ENCODE measurements around the gene SNX19.

SNX19 gene

DNA sequence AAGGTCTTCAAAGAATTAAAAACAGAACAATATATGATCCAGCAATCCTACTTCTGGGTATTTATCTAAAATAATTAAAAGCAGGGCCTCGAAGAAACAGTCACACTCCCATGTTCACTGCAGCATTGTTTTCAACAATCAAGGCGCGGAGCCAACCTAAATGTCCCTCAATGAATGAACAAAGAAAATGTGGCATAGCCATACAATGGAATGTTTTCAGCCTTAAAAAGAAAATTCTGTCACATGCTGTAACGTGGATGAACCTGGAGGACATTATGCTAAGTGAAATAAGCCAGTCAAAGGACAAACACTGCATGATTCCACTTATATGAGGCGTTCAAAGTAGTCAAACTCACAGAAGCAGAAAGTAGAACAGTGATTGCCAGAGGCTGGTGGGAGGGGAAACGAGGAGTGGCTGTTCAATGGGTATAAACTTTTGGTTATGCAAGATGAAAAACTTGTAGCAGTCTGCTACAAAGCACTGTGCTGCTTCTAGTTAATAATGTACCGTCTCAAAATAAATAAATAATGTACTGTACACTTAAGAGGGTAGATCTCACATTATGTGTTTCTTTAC lies 41.2 kb downstream of the SNX19 start:
- TF ChIP-seq, protein P1, sequence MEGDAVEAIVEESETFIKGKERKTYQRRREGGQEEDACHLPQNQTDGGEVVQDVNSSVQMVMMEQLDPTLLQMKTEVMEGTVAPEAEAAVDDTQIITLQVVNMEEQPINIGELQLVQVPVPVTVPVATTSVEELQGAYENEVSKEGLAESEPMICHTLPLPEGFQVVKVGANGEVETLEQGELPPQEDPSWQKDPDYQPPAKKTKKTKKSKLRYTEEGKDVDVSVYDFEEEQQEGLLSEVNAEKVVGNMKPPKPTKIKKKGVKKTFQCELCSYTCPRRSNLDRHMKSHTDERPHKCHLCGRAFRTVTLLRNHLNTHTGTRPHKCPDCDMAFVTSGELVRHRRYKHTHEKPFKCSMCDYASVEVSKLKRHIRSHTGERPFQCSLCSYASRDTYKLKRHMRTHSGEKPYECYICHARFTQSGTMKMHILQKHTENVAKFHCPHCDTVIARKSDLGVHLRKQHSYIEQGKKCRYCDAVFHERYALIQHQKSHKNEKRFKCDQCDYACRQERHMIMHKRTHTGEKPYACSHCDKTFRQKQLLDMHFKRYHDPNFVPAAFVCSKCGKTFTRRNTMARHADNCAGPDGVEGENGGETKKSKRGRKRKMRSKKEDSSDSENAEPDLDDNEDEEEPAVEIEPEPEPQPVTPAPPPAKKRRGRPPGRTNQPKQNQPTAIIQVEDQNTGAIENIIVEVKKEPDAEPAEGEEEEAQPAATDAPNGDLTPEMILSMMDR (IDR thresholded peaks at IDR 0.05; ENCODE audit: borderline replicate concordance, insufficient read depth, low read depth, low read length), result no peak

GRCh38 chr11:130874396-130874795 lies 41.9 kb downstream of the SNX19 start:
- H3K4me3 ChIP-seq (ENCODE audit: low read depth, low read length), result no peak overlapping the region
- TF ChIP-seq, protein P1 (IDR thresholded peaks at IDR 0.05; ENCODE audit: borderline replicate concordance, insufficient read depth, low read depth, low read length), result no peak

More for the DNA sequence above, 41.2 kb downstream of the SNX19 start:
- no peak overlapping the region for H3K4me3 ChIP-seq (ENCODE audit: low read depth, low read length)

GRCh38 chr11:130873761-130874160 lies 42.5 kb downstream of the SNX19 start:
- TF ChIP-seq, protein P1 (IDR thresholded peaks at IDR 0.05; ENCODE audit: borderline replicate concordance, insufficient read depth, low read depth, low read length), result no peak
- H3K4me3 ChIP-seq (ENCODE audit: low read depth, low read length), result no peak overlapping the region

GRCh38 chr11:130872981-130873380 lies 43.3 kb downstream of the SNX19 start:
- H3K4me3 ChIP-seq (ENCODE audit: low read depth, low read length), result no peak overlapping the region
- TF ChIP-seq, protein P1 (IDR thresholded peaks at IDR 0.05; ENCODE audit: borderline replicate concordance, insufficient read depth, low read depth, low read length), result no peak

DNA sequence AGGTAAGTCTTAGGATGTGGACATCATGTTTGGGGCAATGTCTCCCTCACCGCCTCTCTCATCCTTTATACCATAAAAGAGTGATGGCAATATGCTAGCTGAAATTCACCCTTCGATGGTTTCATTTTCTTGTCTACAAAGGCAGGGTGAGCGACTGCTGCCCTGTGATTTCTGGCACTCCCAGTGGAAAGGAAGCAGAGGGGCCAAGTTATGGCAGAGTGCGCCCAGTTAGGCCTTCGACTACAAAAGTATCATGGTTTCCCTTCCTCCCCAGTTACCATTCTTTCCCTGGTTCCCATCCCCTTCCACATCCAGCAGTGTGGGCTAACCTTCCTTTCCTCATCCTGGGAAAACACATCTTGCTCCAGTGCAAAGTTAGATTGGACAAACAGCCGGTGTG lies 43.8 kb downstream of the SNX19 start:
- TF ChIP-seq, protein P1 (IDR thresholded peaks at IDR 0.05; ENCODE audit: borderline replicate concordance, insufficient read depth, low read depth, low read length), result no peak
- no peak overlapping the region for H3K4me3 ChIP-seq (ENCODE audit: low read depth, low read length)

DNA sequence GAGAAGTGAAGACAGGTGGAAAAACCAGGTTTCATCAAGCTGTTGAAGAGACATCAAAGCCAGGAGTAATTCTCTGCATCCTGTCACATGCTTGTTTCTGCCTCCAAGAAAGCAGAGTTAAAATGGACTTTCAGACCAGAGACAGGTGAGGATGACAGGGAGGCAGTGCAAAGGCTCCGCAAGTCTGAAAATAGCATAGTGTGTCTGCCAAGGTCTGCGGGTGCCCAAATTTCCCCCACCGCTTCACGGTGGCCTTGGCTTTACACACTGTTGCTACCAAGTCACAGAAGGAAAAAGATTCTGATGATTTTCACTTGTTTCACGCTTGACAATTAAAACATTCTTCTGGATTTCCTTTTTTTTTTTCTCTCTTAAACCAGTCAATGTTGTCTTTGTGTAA lies 44.2 kb downstream of the SNX19 start:
- TF ChIP-seq, protein P1 (IDR thresholded peaks at IDR 0.05; ENCODE audit: borderline replicate concordance, insufficient read depth, low read depth, low read length), result no peak
- H3K4me3 ChIP-seq (ENCODE audit: low read depth, low read length), result no peak overlapping the region

DNA sequence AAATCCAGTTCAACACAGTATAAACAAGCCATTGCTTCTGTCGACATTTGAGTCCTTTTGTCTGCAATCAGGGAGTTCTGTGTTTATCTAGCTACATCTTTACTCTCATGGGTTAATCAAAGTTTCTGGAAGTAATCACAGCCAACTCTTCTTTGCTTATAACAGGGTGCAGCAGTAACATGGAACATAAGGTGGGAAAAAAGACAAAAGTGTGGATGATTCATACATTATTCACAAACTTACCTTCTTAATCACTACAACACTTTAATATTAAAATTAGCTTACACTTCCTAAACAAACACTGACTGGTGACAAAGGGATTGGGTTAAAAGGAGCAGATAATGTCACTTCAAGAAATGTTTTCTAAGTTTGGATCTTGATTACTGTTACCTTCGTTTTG lies 44.7 kb downstream of the SNX19 start:
- H3K4me3 ChIP-seq (ENCODE audit: low read depth, low read length), result no peak overlapping the region
- TF ChIP-seq, protein P1 (IDR thresholded peaks at IDR 0.05; ENCODE audit: borderline replicate concordance, insufficient read depth, low read depth, low read length), result no peak

Data from GM12875 (cell line).